IMR-90 (cell line): ENCODE results near the gene SSPN. TPM values are rescaled to one million over a fixed set of nuclear protein-coding genes. Genes with fewer than 3 reads are reported as not detected.

Source experiments
- ATAC-seq: fragments of 200-7000 bp; cut with Tn5 transposase; 2 replicates; pipeline ENCODE4 v1.9.1; 2020; ENCODE audit warnings: low read depth, mild to moderate bottlenecking, moderate library complexity
- BruUV-seq: library from RNA; stranded (reverse); fragments of 400-500 nt; replicated peaks from 2 replicates; lab custom pipeline; 2021; lab: Mats Ljungman, UMichigan
- CTCF ChIA-PET: fragments of 300-600 bp; formaldehyde crosslinking; extraction: SDS; loops from one replicate; lab custom pipeline; 2021; ENCODE audit warnings: antibody characterized with exemption; lab: Yijun Ruan, JAX
- POLR2A ChIA-PET: fragments of 300-600 bp; sonication (Branson Sonifier 250); formaldehyde crosslinking; loops from one replicate; lab custom pipeline; 2022; ENCODE audit warnings: antibody characterized with exemption; ENCODE audit not compliant: unreplicated experiment; lab: Charles Lee
- DNase-seq: peaks from one replicate; pipeline ENCODE4 v3.0.0; 2013
- H2AFZ ChIP-seq: replicated peaks from 2 replicates; pipeline ENCODE3; 2013; ENCODE audit warnings: low read length, mild to moderate bottlenecking; ENCODE audit not compliant: poor library complexity
- H2AK5ac ChIP-seq: 2 replicates; pipeline ENCODE4 v1.6.1; 2013; ENCODE audit warnings: low read depth, low read length, inconsistent platforms
- H2AK9ac ChIP-seq: replicated peaks from 2 replicates; pipeline ENCODE3; 2013; ENCODE audit warnings: mild to moderate bottlenecking, low read depth, low read length, moderate library complexity; ENCODE audit not compliant: poor library complexity
- H2BK120ac ChIP-seq: 2 replicates; pipeline ENCODE4 v1.6.1; 2013; ENCODE audit warnings: low read depth, low read length, inconsistent platforms
- H2BK15ac ChIP-seq: 3 replicates; pipeline ENCODE4 v1.6.1; 2013; ENCODE audit warnings: low read depth, low read length, inconsistent platforms
- H2BK20ac ChIP-seq: 2 replicates; pipeline ENCODE4 v1.6.1; 2013; ENCODE audit warnings: low read depth, mild to moderate bottlenecking, inconsistent platforms, low read length, moderate library complexity
- H2BK5ac ChIP-seq: 2 replicates; pipeline ENCODE4 v1.6.1; 2013; ENCODE audit warnings: mild to moderate bottlenecking, low read depth, low read length, inconsistent platforms; ENCODE audit not compliant: poor library complexity, severe bottlenecking
- H3K14ac ChIP-seq: replicated peaks from 2 replicates; pipeline ENCODE4 v1.6.1; 2013; ENCODE audit warnings: low read depth, low read length, inconsistent platforms
- H3K18ac ChIP-seq: 2 replicates; pipeline ENCODE4 v1.6.1; 2013; ENCODE audit warnings: low read depth, low read length, control low read depth
- H3K23ac ChIP-seq: 2 replicates; pipeline ENCODE4 v1.6.1; 2013; ENCODE audit warnings: low read depth, low read length, inconsistent platforms
- H3K27ac ChIP-seq: 2 replicates; pipeline ENCODE4 v1.5.1; 2013; ENCODE audit warnings: mild to moderate bottlenecking, control low read depth, low read length; ENCODE audit not compliant: insufficient read depth
- H3K27me3 ChIP-seq: 2 replicates; pipeline ENCODE4 v1.6.1; 2013; ENCODE audit warnings: low read length; ENCODE audit not compliant: control insufficient read depth, insufficient read depth
- H3K36me3 ChIP-seq: 2 replicates; pipeline ENCODE4 v1.6.1; 2013; ENCODE audit warnings: low read length, mixed read lengths; ENCODE audit not compliant: control insufficient read depth, insufficient read depth
- H3K4ac ChIP-seq: 2 replicates; pipeline ENCODE4 v1.6.1; 2013; ENCODE audit warnings: low read depth, low read length, inconsistent platforms
- H3K4me1 ChIP-seq: 2 replicates; pipeline ENCODE4 v1.6.1; 2013; ENCODE audit warnings: low read length, mixed read lengths; ENCODE audit not compliant: control insufficient read depth, insufficient read depth
- H3K4me2 ChIP-seq: 2 replicates; pipeline ENCODE4 v1.6.1; 2013; ENCODE audit warnings: low read depth, mild to moderate bottlenecking, control low read depth, low read length, moderate library complexity
- H3K4me3 ChIP-seq: 2 replicates; pipeline ENCODE4 v1.5.1; 2013; ENCODE audit warnings: low read depth, mild to moderate bottlenecking, control low read depth, low read length, moderate library complexity; ENCODE audit not compliant: insufficient read depth
- H3K56ac ChIP-seq: 2 replicates; pipeline ENCODE4 v1.6.1; 2013; ENCODE audit warnings: low read length, inconsistent platforms; ENCODE audit not compliant: insufficient read depth; ENCODE audit errors: extremely low read depth
- H3K79me1 ChIP-seq, 2 experiments: 2 replicates each; pipeline ENCODE4 v1.6.1; 2013; ENCODE audit warnings: low read length in 2 of 2, inconsistent platforms in 1 of 2, low read depth in 1 of 2
- H3K9ac ChIP-seq: 2 replicates; pipeline ENCODE4 v1.6.1; 2013; ENCODE audit warnings: low read depth, low read length, control low read depth
- H3K9me1 ChIP-seq: 2 replicates; pipeline ENCODE4 v1.6.1; 2013; ENCODE audit warnings: low read length, inconsistent platforms; ENCODE audit not compliant: insufficient read depth
- H3K9me3 ChIP-seq: 2 replicates; pipeline ENCODE4 v1.6.1; 2013; ENCODE audit warnings: low read length; ENCODE audit not compliant: control insufficient read depth, insufficient read depth
- H4K20me1 ChIP-seq: 2 replicates; pipeline ENCODE4 v1.6.1; 2013; ENCODE audit warnings: low read length, inconsistent platforms; ENCODE audit not compliant: insufficient read depth
- H4K5ac ChIP-seq: 2 replicates; pipeline ENCODE4 v1.6.1; 2013; ENCODE audit warnings: mild to moderate bottlenecking, low read depth, low read length, control low read depth
- H4K8ac ChIP-seq, 2 experiments: 2 replicates each; pipeline ENCODE4 v1.6.1; 2013; ENCODE audit warnings: low read depth in 2 of 2, low read length in 2 of 2, control low read depth in 1 of 2, inconsistent platforms in 1 of 2
- H4K91ac ChIP-seq: 2 replicates; pipeline ENCODE4 v1.6.1; 2013; ENCODE audit warnings: low read depth, low read length, inconsistent platforms; ENCODE audit not compliant: insufficient read depth
- BHLHE40 ChIP-seq: fragments of 150-350 bp; IDR thresholded peaks from 2 replicates; pipeline ENCODE4 v1.6.1; 2016; ENCODE audit warnings: mild to moderate bottlenecking, low read depth, low read length
- CHD1 ChIP-seq: IDR thresholded peaks from 2 replicates; pipeline ENCODE4 v1.6.1; 2012; ENCODE audit warnings: low read depth, low read length, improper control_type of control experiment
- MAFK ChIP-seq: IDR thresholded peaks from 2 replicates; pipeline ENCODE4 v1.6.1; 2012; ENCODE audit warnings: low read depth, low read length, improper control_type of control experiment
- MAZ ChIP-seq: IDR thresholded peaks from 2 replicates; pipeline ENCODE4 v1.6.1; 2012; ENCODE audit warnings: low read depth, mild to moderate bottlenecking, low read length, improper control_type of control experiment, moderate library complexity, borderline replicate concordance
- NFE2L2 ChIP-seq: fragments of 150-350 bp; IDR thresholded peaks from 2 replicates; pipeline ENCODE4 v1.6.1; 2016; ENCODE audit warnings: low read depth, mild to moderate bottlenecking, low read length
- RFX5 ChIP-seq: IDR thresholded peaks from 2 replicates; pipeline ENCODE4 v1.8.0; 2012; ENCODE audit warnings: low read depth, mild to moderate bottlenecking, low read length, moderate library complexity
- WGBS, 2 experiments: methylation state at CpG; one replicate each; pipeline versions ENCODE4 v1.1.5 to v1.1.7; 2013; ENCODE audit warnings: missing lambda C conversion rate in 2 of 2; ENCODE audit not compliant: insufficient read length in 1 of 2; ENCODE audit errors: extremely low coverage in 2 of 2; 5-methylcytosine and 5-hydroxymethylcytosine counted together
- dilution Hi-C: fragments of 300-500 bp; cut with HindIII; formaldehyde crosslinking; loops from one replicate; pipeline ENCODE4 v1.14.3; 2018; ENCODE audit warnings: low sequenced_read_pairs; ENCODE audit not compliant: unreplicated experiment
- in situ Hi-C: fragments of 300-500 bp; cut with MboI; formaldehyde crosslinking; loops from 3 replicates; pipeline ENCODE4 v1.14.3; 2019; ENCODE audit warnings: low sequenced_read_pairs, inconsistent platforms, mixed read lengths
- intact Hi-C: fragments of 100-400 bp; cut with micrococcal nuclease; formaldehyde crosslinking; loops from 2 replicates; pipeline ENCODE4 v1.10.0; 2022
- polyA plus RNA-seq, 3 experiments: library from polyadenylated mRNA; depleted of rRNA; stranded (reverse); fragments of >200 nt; gene quantifications; 2 replicates each; pipeline ENCODE4 v1.2.3, GENCODE V29; 2012; ENCODE audit warnings: low replicate concordance in 1 of 3
- total RNA-seq: library from RNA; depleted of rRNA; stranded (reverse); fragments of >200 nt; gene quantifications from 2 replicates; pipeline ENCODE4 v1.2.3, GENCODE V29; 2012
- TF ChIP-seq, protein P1 (sequence below): fragments of 150-350 bp; IDR thresholded peaks from 2 replicates; pipeline ENCODE4 v1.6.1; 2016; ENCODE audit warnings: low read depth, mild to moderate bottlenecking, low read length, moderate library complexity, borderline replicate concordance
- TF ChIP-seq, protein P2 (sequence below): fragments of 150-350 bp; IDR thresholded peaks from 2 replicates; pipeline ENCODE4 v1.6.1; 2017; ENCODE audit warnings: mild to moderate bottlenecking, antibody characterized with exemption, low read length, low read depth

Gene SSPN
- total and polyA plus RNA-seq, 2 of the 4 experiments (the other 2 are of a cell fraction), result 3.5 to 5.6 TPM

DNA sequence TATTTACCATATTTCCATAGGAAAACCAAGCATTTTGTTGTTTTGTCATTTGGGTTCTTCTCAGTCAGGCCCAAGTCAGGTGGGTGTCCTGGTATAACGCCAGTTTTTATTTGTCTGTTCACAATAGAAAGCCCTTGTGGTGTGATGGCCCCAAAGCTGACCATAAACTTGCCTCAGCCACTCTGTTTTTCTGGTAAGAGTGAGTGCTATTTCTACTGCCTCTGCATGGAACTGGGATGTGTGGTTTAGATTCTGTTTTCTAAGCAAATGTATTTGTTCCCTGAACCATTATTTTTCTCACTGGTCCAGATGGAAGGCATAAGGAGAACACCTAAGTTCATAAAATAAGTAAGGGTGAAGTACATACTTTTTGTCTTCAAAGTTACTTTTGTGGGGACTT, 1.8 kb upstream of the SSPN start:
- Histone ChIP-seq H3K23ac (peak overlapping the region; percentile 12; the same call in 1 of the 2 replicates), H4K20me1 (no peaks in the 10 kb centered on the region), H3K4me3 (no peak overlapping the region), H3K27me3 (no peaks in the 10 kb centered on the region), H3K18ac (no peak overlapping the region), H3K79me1 (peaks cover 4 to 5% of the 10 kb centered on the region in 2 experiments; a peak in 1 of 4 replicates), H3K14ac (no peak overlapping the region), H2BK120ac (no peak overlapping the region), H2BK15ac (no peak overlapping the region), H4K5ac (no peak overlapping the region), H3K36me3 (no peaks in the 10 kb centered on the region), H3K27ac (no peak overlapping the region), H2AK5ac (no peak overlapping the region), H3K4me2 (no peak overlapping the region), H3K4ac (no peak overlapping the region), H2AFZ (no peak overlapping the region), H3K4me1 (peaks cover 3% of the 10 kb centered on the region), H2AK9ac (no peak overlapping the region), H2BK20ac (no peak overlapping the region), H3K56ac (no peak overlapping the region), H2BK5ac (no peak overlapping the region), H4K8ac (no peak overlapping the region), H3K9ac (no peak overlapping the region), H3K9me3 (peaks cover 3% of the 10 kb centered on the region), H4K91ac (no peak overlapping the region), H3K9me1 (0 out of 2 replicates have a peak, but pooled peaks cover 2% of the 10 kb centered on the region)
- DNase-seq (no peak), ATAC-seq (no peak)
- dilution Hi-C loops (no loop called here), intact Hi-C loops (loop anchor here (5.0 kb wide), 1 partner anchor 41 kb away; no protein-coding TSS in a partner anchor), in situ Hi-C loops (no loop called here)
- BruUV-seq, result no TSS peak
- POLR2A ChIA-PET, result no interaction called here
- no peak for TF ChIP-seq BHLHE40
- no peak for TF ChIP-seq NFE2L2
- no peak for TF ChIP-seq RFX5
- TF ChIP-seq MAZ, result no peak
- TF ChIP-seq CHD1, result no peak
- TF ChIP-seq, protein P1, sequence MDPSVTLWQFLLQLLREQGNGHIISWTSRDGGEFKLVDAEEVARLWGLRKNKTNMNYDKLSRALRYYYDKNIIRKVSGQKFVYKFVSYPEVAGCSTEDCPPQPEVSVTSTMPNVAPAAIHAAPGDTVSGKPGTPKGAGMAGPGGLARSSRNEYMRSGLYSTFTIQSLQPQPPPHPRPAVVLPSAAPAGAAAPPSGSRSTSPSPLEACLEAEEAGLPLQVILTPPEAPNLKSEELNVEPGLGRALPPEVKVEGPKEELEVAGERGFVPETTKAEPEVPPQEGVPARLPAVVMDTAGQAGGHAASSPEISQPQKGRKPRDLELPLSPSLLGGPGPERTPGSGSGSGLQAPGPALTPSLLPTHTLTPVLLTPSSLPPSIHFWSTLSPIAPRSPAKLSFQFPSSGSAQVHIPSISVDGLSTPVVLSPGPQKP, result no peak
- TF ChIP-seq, protein P2, sequence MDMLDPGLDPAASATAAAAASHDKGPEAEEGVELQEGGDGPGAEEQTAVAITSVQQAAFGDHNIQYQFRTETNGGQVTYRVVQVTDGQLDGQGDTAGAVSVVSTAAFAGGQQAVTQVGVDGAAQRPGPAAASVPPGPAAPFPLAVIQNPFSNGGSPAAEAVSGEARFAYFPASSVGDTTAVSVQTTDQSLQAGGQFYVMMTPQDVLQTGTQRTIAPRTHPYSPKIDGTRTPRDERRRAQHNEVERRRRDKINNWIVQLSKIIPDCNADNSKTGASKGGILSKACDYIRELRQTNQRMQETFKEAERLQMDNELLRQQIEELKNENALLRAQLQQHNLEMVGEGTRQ, result no peak
- no peak for TF ChIP-seq MAFK
- CTCF ChIA-PET, result interaction anchor here (0.8 kb wide), 1 partner anchor 81 kb away, joined by 3 read pairs; no protein-coding TSS in a partner anchor
- WGBS, 2 experiments, result 100% methylated on average over 1 of the region's 1 CpG; no CpG with 5 or more reads in 1 of the 2 experiments
